ENCODE results near the gene HMG20A.

HMG20A gene

GRCh38 chr15:77387365-77388105 lies 33.2 kb upstream of the HMG20A start:
- TF ChIP-seq POLR2AphosphoS5 (IDR thresholded peaks at IDR 0.05; ENCODE audit: low read depth, low read length) (no peak), TAF1 (IDR thresholded peaks at IDR 0.05; ENCODE audit: borderline replicate concordance, insufficient read depth, low read length) (no peak), FOXP2 (optimal IDR thresholded peaks at IDR 0.05; ENCODE audit: borderline replicate concordance, extremely low read depth, extremely low read length, insufficient read depth) (no peak), SIN3A (IDR thresholded peaks at IDR 0.05; ENCODE audit: borderline replicate concordance, insufficient read depth, low read length) (no peak)
- TF ChIP-seq, protein P1, sequence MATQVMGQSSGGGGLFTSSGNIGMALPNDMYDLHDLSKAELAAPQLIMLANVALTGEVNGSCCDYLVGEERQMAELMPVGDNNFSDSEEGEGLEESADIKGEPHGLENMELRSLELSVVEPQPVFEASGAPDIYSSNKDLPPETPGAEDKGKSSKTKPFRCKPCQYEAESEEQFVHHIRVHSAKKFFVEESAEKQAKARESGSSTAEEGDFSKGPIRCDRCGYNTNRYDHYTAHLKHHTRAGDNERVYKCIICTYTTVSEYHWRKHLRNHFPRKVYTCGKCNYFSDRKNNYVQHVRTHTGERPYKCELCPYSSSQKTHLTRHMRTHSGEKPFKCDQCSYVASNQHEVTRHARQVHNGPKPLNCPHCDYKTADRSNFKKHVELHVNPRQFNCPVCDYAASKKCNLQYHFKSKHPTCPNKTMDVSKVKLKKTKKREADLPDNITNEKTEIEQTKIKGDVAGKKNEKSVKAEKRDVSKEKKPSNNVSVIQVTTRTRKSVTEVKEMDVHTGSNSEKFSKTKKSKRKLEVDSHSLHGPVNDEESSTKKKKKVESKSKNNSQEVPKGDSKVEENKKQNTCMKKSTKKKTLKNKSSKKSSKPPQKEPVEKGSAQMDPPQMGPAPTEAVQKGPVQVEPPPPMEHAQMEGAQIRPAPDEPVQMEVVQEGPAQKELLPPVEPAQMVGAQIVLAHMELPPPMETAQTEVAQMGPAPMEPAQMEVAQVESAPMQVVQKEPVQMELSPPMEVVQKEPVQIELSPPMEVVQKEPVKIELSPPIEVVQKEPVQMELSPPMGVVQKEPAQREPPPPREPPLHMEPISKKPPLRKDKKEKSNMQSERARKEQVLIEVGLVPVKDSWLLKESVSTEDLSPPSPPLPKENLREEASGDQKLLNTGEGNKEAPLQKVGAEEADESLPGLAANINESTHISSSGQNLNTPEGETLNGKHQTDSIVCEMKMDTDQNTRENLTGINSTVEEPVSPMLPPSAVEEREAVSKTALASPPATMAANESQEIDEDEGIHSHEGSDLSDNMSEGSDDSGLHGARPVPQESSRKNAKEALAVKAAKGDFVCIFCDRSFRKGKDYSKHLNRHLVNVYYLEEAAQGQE (IDR thresholded peaks at IDR 0.05; ENCODE audit: insufficient read depth in 1 of 2, low read depth in 2 of 2, low read length in 2 of 2) = no peak

DNA sequence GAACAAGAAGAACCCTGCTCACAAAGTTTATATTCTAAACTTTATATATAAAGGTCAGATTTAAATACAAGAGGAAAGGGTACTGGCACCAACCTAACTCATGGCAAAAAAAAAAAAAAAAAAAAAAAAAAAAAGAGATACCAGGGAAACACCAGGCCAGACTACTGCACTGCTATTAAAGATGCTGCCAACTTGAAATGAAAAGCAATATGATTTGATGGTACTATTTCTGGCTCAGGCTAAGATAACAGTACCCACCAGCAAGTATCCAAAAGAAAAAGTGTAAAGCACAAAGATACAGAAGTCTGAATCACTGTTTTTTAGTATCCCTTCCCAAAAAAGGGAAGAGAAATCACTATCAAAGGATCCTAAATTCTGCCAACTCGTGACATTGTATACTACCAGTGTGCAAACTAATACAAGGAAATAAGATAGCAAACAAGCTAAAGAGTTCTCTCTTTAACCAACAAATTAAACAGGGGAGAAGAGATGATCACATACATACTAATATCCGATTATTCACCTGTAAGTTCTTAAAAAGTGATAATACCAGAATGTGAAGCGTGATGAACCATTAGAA lies 29.2 kb upstream of the HMG20A start:
- TF ChIP-seq SIN3A (IDR thresholded peaks at IDR 0.05; ENCODE audit: borderline replicate concordance, insufficient read depth, low read length) = no peak
- no peak for TF ChIP-seq TAF1 (IDR thresholded peaks at IDR 0.05; ENCODE audit: borderline replicate concordance, insufficient read depth, low read length)
- TF ChIP-seq FOXP2 (optimal IDR thresholded peaks at IDR 0.05; ENCODE audit: borderline replicate concordance, extremely low read depth, extremely low read length, insufficient read depth) = no peak
- TF ChIP-seq, protein P1 (IDR thresholded peaks at IDR 0.05; ENCODE audit: insufficient read depth in 1 of 2, low read depth in 2 of 2, low read length in 2 of 2) = no peak
- TF ChIP-seq POLR2AphosphoS5 (IDR thresholded peaks at IDR 0.05; ENCODE audit: low read depth, low read length) = no peak

- TF ChIP-seq FOXP2 (optimal IDR thresholded peaks at IDR 0.05; ENCODE audit: borderline replicate concordance, extremely low read depth, extremely low read length, insufficient read depth) = no peak
- no peak for TF ChIP-seq SIN3A (IDR thresholded peaks at IDR 0.05; ENCODE audit: borderline replicate concordance, insufficient read depth, low read length)
- TF ChIP-seq, protein P1 (IDR thresholded peaks at IDR 0.05; ENCODE audit: insufficient read depth in 1 of 2, low read depth in 2 of 2, low read length in 2 of 2) = no peak
- TF ChIP-seq TAF1 (IDR thresholded peaks at IDR 0.05; ENCODE audit: borderline replicate concordance, insufficient read depth, low read length) = no peak
- TF ChIP-seq POLR2AphosphoS5 (IDR thresholded peaks at IDR 0.05; ENCODE audit: low read depth, low read length) = no peak
Measured at GRCh38 chr15:77392762-77393470, 27.8 kb upstream of the HMG20A start.

- no peak for TF ChIP-seq POLR2AphosphoS5 (IDR thresholded peaks at IDR 0.05; ENCODE audit: low read depth, low read length)
Measured at GRCh38 chr15:77393471-77393840, 27.2 kb upstream of the HMG20A start.

DNA sequence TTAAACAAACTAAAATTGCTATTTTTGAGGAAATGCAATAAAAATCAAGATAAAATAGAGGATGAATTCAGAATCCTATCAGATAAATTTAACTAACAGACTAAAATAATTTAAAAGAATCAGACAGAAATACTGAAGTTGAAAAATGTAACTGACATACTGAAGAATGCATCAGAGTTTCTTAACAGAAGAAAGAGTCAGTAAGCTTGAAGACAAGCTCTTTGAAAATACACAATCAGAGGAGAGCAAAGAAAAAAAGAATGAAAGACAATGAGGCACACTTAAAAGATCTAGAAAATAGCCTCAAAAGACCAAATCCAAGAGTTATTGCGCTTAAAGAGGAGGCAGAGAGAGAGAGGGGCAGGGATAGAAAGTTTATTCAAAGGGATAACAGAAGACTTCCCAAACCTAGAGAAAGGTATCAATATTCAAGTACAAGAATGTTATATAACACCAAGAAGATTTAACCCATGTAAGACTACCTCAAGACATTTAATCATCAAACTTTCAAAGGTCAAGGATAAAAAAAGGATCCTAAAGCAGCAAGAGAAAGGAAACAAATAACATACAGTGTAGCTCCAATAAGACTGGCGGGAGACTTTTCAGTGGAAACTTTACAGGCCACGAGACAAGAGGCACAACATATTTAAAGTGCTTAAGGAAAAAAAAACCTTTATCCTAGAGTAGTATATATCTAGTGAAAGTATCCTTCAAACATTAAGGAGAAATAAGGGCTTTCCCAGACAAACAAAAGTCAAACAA lies 25.5 kb upstream of the HMG20A start:
- TF ChIP-seq SIN3A (IDR thresholded peaks at IDR 0.05; ENCODE audit: borderline replicate concordance, insufficient read depth, low read length) (no peak), FOXP2 (optimal IDR thresholded peaks at IDR 0.05; ENCODE audit: borderline replicate concordance, extremely low read depth, extremely low read length, insufficient read depth) (no peak), POLR2AphosphoS5 (IDR thresholded peaks at IDR 0.05; ENCODE audit: low read depth, low read length) (no peak), TAF1 (IDR thresholded peaks at IDR 0.05; ENCODE audit: borderline replicate concordance, insufficient read depth, low read length) (no peak)
- TF ChIP-seq, protein P1 (IDR thresholded peaks at IDR 0.05; ENCODE audit: insufficient read depth in 1 of 2, low read depth in 2 of 2, low read length in 2 of 2) = no peak
